CD4-positive, alpha-beta T cell treated with Interleukin-1 beta for 1 hour (primary cell): Measurements from ENCODE around the gene SLC4A4.

Experiments used
- DNase-seq, 2 donors: peaks; one replicate each; pipeline ENCODE4 v3.0.0-alpha.2; 2020 to 2022

SLC4A4 gene

GRCh38 chr4:71338846-71339593 is at the start of gene SLC4A4:
TSS of gene SLC4A4 (plus strand) at chr4:71339020.
- DNase-seq = no peak

GRCh38 chr4:71290074-71290473 is 48.7 kb upstream of the SLC4A4 start:
- DNase-seq = no peak

GRCh38 chr4:71290476-71290875 is 48.3 kb upstream of the SLC4A4 start:
- DNase-seq = no peak

- no peak for DNase-seq
Observed at GRCh38 chr4:71292228-71292627, 46.6 kb upstream of the SLC4A4 start.

GRCh38 chr4:71293705-71294104 is 45.1 kb upstream of the SLC4A4 start:
- no peak for DNase-seq

- DNase-seq = no peak
Observed at GRCh38 chr4:71294301-71294700, 44.5 kb upstream of the SLC4A4 start.

- no peak for DNase-seq
Observed at GRCh38 chr4:71296945-71297344, 41.9 kb upstream of the SLC4A4 start.

GRCh38 chr4:71300362-71300761 is 38.5 kb upstream of the SLC4A4 start:
- no peak for DNase-seq

GRCh38 chr4:71300964-71301363 is 37.9 kb upstream of the SLC4A4 start:
- DNase-seq = no peak

GRCh38 chr4:71303287-71303686 is 35.5 kb upstream of the SLC4A4 start:
- no peak for DNase-seq

- DNase-seq = no peak
Observed at GRCh38 chr4:71303850-71304249, 35.0 kb upstream of the SLC4A4 start.

GRCh38 chr4:71304289-71304850 is 34.5 kb upstream of the SLC4A4 start:
- no peak for DNase-seq

GRCh38 chr4:71307729-71308128 is 31.1 kb upstream of the SLC4A4 start:
- DNase-seq = no peak

GRCh38 chr4:71322425-71322824 is 16.4 kb upstream of the SLC4A4 start:
- no peak for DNase-seq

- DNase-seq = no peak
Observed at GRCh38 chr4:71333368-71333767, 5.5 kb upstream of the SLC4A4 start.

GRCh38 chr4:71333960-71334359 is 4.9 kb upstream of the SLC4A4 start:
- DNase-seq = no peak

GRCh38 chr4:71334465-71334882 is 4.3 kb upstream of the SLC4A4 start:
- DNase-seq = no peak

GRCh38 chr4:71343670-71344466 is 5.0 kb downstream of the SLC4A4 start:
- no peak for DNase-seq

- no peak for DNase-seq
Observed at GRCh38 chr4:71346710-71347109, 7.9 kb downstream of the SLC4A4 start.

GRCh38 chr4:71348586-71348985 is 9.8 kb downstream of the SLC4A4 start:
- DNase-seq = no peak

- no peak for DNase-seq
Observed at GRCh38 chr4:71355045-71355444, 16.2 kb downstream of the SLC4A4 start.

- no peak for DNase-seq
Observed at GRCh38 chr4:71355971-71356370, 17.2 kb downstream of the SLC4A4 start.

GRCh38 chr4:71356924-71357663 is 18.3 kb downstream of the SLC4A4 start:
- no peak for DNase-seq
